ENCODE data around the gene CDH13.

Gene CDH13

GRCh38 chr16:83147244-83147643, 520.5 kb downstream of the CDH13 start:
- H3K9me3 Mint-ChIP-seq: no peaks in the 10 kb centered on the region
- H3K27me3 Mint-ChIP-seq (ENCODE audit: low read depth, poor library complexity): peaks cover 3% of the 10 kb centered on the region
- H3K4me1 Mint-ChIP-seq: peaks cover 7% of the 10 kb centered on the region
- no peak for DNase-seq
- TF ChIP-seq CTCF (IDR thresholded peaks at IDR 0.05): no peak
- peak overlapping the region; percentile 60 for H3K27ac Mint-ChIP-seq
- no peaks in the 10 kb centered on the region for H3K36me3 Mint-ChIP-seq (ENCODE audit: low read depth)
- no peak overlapping the region for H3K4me3 Mint-ChIP-seq

GRCh38 chr16:83158320-83158957, 531.7 kb downstream of the CDH13 start:
- H3K27me3 Mint-ChIP-seq (ENCODE audit: low read depth, poor library complexity): peaks cover 5% of the 10 kb centered on the region
- no peaks in the 10 kb centered on the region for H3K36me3 Mint-ChIP-seq (ENCODE audit: low read depth)
- H3K9me3 Mint-ChIP-seq: no peaks in the 10 kb centered on the region
- no peak for TF ChIP-seq CTCF (IDR thresholded peaks at IDR 0.05)
- H3K4me3 Mint-ChIP-seq: no peak overlapping the region
- H3K27ac Mint-ChIP-seq: peak overlapping the region; percentile 85
- peaks cover 5% of the 10 kb centered on the region for H3K4me1 Mint-ChIP-seq
- DNase-seq: no peak

GRCh38 chr16:83159049-83159448, 532.3 kb downstream of the CDH13 start:
- Mint-ChIP-seq H3K4me3 (no peak overlapping the region), H3K36me3 (ENCODE audit: low read depth) (no peaks in the 10 kb centered on the region), H3K4me1 (peaks cover 5% of the 10 kb centered on the region)

GRCh38 chr16:83160287-83161020, 533.7 kb downstream of the CDH13 start:
- Mint-ChIP-seq H3K36me3 (ENCODE audit: low read depth) (no peaks in the 10 kb centered on the region), H3K9me3 (no peaks in the 10 kb centered on the region), H3K27ac (no peak overlapping the region), H3K27me3 (ENCODE audit: low read depth, poor library complexity) (peaks cover 10% of the 10 kb centered on the region), H3K4me1 (peaks cover 5% of the 10 kb centered on the region), H3K4me3 (no peak overlapping the region)
- DNase-seq: no peak
- no peak for TF ChIP-seq CTCF (IDR thresholded peaks at IDR 0.05)

More at GRCh38 chr16:83159049-83159448, 532.3 kb downstream of the CDH13 start:
- no peak for DNase-seq
- H3K27me3 Mint-ChIP-seq (ENCODE audit: low read depth, poor library complexity): peaks cover 5% of the 10 kb centered on the region
- H3K9me3 Mint-ChIP-seq: no peaks in the 10 kb centered on the region
- TF ChIP-seq CTCF (IDR thresholded peaks at IDR 0.05): no peak
- H3K27ac Mint-ChIP-seq: no peak overlapping the region

GRCh38 chr16:83162791-83163190, 536.0 kb downstream of the CDH13 start:
- no peaks in the 10 kb centered on the region for H3K9me3 Mint-ChIP-seq
- no peak overlapping the region for H3K4me3 Mint-ChIP-seq
- peaks cover 5% of the 10 kb centered on the region for H3K27me3 Mint-ChIP-seq (ENCODE audit: low read depth, poor library complexity)
- no peaks in the 10 kb centered on the region for H3K36me3 Mint-ChIP-seq (ENCODE audit: low read depth)
- H3K4me1 Mint-ChIP-seq: peaks cover 5% of the 10 kb centered on the region
- no peak for TF ChIP-seq CTCF (IDR thresholded peaks at IDR 0.05)
- no peak for DNase-seq
- H3K27ac Mint-ChIP-seq: no peak overlapping the region

Measured in nephron progenitor cell (in vitro differentiated cells).